GM03348 (cell line): ENCODE measurements around the gene ARL2.
"Not testable (repeated sequence)": the region's sequence is repeated elsewhere in the genome, so short reads cannot be mapped to it uniquely, and the experiment has no call there.

Experiments
- DNase-seq: peaks from one replicate; pipeline ENCODE4 v3.0.0; 2012; ENCODE audit warnings: low spot score

Gene ARL2

GRCh38 chr11:65008016-65008415 is 5.9 kb upstream of the ARL2 start:
- DNase-seq = no peak

GRCh38 chr11:65008873-65009272 is 5.1 kb upstream of the ARL2 start:
- no peak for DNase-seq

- DNase-seq = peak; percentile 96
Observed at GRCh38 chr11:65013130-65013887, 651 bp upstream of the ARL2 start.

DNA sequence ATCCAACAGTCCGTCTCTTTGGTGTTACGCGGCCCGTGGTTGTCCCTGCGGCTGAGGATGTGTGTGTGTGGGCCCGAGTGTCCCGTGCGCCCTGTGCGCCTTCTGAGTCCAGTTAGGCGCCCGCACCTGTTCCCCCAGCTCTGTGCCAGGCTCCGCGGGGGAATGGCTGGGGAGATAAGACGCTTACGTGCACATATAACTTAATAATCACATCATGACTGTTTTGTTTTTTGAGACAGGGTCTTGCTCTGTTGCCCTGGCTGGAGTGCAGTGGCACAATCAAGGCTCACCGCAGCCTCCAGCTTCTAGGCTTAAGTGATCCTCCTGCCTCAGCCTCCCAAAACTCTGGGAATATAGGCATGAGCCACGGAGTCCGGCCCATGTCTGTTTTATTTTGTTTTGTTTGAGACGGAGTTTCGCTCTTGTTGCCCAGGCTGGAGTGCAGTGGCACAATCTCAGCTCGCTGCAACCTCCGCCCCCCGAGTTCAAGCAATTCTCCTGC is 817 bp downstream of the ARL2 start:
- DNase-seq = no peak

DNA sequence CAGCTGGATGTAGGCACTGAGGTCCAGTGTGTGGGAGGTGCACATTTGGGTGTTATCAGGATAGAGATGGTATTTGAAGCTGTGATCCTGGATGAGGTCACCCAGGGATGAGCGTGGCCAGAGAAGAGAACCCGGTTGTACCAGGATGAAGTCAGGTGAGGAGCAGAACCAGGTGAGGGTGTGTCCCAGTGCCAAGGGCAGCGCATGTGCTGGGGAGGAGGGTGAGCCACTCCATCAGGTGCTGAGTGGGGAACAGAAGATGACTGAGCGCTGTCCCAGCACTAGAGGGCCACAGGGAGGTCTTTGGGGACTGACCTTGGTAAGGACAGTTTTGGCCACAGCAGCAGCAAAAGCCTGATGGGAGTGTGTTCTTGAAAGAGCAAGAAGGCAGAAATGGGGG is 2.7 kb downstream of the ARL2 start:
- DNase-seq = no peak

GRCh38 chr11:65017937-65018336 is 4.0 kb downstream of the ARL2 start:
- DNase-seq = no peak

DNA sequence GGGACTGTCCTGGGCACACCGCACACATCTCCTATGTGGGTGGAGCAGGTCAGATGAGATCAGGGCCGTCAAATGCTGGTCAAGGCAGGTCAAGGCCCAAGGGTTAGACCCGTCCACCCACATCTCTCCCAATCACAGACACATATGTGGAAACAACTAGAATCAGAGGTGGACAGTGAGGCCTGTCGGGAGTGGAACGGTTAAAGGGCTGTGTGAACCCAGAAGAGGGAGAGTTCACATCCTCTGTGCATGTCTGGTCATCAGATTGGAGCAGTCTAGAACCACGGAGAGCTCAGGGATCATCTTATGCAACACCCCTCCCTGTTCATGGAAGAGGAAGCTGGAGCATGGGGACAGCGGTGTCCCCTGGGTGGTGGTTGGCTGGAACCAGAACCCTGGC is 5.9 kb downstream of the ARL2 start:
- DNase-seq = no peak

DNA sequence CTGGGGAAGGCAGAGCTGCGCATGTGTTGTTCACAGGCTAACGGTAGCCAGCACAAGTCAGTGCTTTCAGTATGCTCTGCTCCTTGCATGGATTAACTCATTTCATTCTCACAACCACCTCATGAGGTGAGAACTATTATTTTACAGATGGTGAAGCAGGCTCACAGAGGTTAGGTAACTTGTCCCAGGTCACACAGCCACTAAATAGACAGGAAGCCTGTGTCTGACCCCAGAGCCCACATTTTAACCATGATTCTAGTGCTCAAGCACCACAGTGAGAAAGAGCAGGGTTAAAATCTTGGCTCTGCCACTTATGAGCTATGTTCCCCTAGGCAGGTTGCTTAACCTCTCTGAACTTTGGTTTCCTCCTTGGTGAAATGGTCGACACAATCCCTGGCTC is 7.0 kb downstream of the ARL2 start:
- no peak for DNase-seq

- DNase-seq = no peak
Observed at GRCh38 chr11:65021509-65021908, 7.5 kb downstream of the ARL2 start.

DNA sequence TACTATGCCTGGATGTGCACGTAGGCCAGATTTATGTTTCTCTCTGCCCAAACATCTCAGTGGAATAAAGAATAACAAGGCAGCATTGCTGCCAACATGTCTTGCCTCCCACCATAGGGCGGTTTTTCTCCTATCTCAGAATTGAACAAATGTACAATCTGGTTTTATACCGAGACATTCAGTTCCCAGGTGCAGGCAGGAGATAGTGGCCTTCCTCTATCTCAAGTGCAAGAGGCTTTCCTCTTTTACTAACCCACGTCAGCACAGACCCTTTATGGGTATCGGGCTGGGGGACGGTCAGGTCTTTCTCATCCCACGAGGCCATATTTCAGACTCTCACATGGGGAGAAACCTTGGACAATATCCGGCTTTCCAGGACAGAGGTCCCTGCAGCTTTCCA is 9.5 kb downstream of the ARL2 start:
- not testable (repeated sequence) for DNase-seq

- DNase-seq = peak; percentile 28
Observed at GRCh38 chr11:65026810-65027209, 12.8 kb downstream of the ARL2 start.

GRCh38 chr11:65027213-65028067 is 13.5 kb downstream of the ARL2 start, which contains the start of gene SNX15:
TSS of gene SNX15 (plus strand) at chr11:65027439. CDS start at chr11:65027538, 99 bp downstream.
- DNase-seq = peak; percentile 96

GRCh38 chr11:65032216-65032615 is 18.3 kb downstream of the ARL2 start:
- no peak for DNase-seq

DNA sequence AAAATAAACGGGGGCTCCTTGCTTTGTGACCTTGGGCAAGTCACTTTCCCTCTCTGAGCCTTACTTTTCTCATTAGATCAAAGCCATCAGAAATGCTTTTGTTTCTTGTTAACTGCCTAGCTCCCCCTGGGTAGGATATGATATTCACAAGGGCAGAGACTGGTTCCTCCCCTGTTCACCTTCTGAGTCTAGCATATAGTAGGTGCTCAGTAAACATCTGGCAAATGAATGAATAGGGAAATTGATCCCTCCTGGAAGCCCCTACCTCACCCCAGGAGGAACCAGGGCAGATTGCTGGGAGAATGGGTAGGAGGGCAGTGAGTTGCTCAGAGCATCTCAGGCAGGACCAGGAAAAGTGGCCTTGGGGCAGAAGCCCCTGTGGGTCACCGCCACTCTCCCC is 20.5 kb downstream of the ARL2 start:
- no peak for DNase-seq

DNA sequence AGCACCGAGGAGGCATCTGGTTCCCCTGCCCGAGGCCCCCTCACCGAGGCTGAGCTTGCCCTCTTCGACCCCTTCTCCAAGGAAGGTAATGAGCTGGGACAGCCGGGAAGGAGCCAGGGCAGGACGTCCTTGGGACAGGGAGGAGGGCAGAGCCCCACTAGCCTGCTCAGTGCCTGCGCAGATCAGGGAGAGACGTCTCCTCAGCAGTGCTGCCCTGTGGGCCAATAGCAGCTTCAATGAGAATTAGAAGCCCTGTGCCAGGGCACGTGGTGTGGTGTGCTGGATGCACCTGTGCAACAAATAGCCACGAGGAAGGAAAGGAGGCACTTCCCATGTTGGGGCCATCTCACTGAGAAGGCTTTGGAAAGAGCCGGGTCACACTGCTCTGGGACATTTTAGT is 21.6 kb downstream of the ARL2 start:
- DNase-seq = no peak

GRCh38 chr11:65036931-65037330 is 23.0 kb downstream of the ARL2 start:
- DNase-seq = no peak

- no peak for DNase-seq
Observed at GRCh38 chr11:65040520-65040846, 26.5 kb downstream of the ARL2 start.

- peak; percentile 96 for DNase-seq
Observed at GRCh38 chr11:65040847-65041622, 27.1 kb downstream of the ARL2 start, which contains the start of gene SAC3D1. TSS of gene SAC3D1 (plus strand) at chr11:65041210. CDS start at chr11:65041293, 83 bp downstream.

DNA sequence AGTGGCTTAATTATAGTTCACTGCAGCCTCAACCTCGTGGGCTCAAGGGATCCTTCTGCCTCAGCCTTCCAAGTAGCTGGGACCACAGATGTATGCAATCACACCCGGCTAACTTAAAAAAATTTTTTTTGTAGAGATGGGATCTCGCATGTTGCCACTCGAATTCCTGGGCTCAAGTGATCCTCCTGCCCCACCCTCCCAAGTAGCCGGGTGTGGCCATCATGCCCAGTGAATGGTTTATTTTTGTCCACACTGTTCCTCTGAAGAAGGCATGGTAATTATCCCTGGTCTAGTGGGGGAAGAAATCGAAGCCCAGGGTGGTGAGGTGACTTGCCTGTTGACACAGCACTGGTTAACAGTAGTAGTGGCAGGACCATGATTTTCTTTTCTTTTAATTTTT is 28.9 kb downstream of the ARL2 start:
- no peak for DNase-seq

GRCh38 chr11:65043881-65044501 is 30.0 kb downstream of the ARL2 start:
- DNase-seq = peak; percentile 45

GRCh38 chr11:65045061-65045460 is 31.1 kb downstream of the ARL2 start:
- no peak for DNase-seq

DNA sequence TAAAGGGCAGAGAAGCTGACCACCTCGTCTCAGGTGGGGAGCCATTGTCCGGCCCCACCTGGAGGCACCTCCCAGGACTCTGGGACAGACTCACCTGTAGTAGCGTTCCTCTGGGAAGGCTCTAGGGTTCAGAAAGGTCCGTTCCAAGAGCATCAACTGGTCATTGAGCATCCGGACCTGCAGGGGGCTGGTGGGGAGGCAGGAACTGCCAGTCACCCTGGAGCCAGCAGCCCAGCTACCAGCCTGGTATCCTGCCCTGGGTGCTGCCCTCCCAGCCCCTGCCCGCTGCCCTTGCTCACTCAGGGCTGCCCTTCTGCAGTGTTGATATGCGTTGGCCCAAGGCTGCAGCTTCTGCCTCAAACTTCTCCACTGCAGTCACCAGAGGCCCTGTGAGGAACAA is 31.8 kb downstream of the ARL2 start:
- no peak for DNase-seq
